ENCODE measurements around the gene TNFSF10.

DNA sequence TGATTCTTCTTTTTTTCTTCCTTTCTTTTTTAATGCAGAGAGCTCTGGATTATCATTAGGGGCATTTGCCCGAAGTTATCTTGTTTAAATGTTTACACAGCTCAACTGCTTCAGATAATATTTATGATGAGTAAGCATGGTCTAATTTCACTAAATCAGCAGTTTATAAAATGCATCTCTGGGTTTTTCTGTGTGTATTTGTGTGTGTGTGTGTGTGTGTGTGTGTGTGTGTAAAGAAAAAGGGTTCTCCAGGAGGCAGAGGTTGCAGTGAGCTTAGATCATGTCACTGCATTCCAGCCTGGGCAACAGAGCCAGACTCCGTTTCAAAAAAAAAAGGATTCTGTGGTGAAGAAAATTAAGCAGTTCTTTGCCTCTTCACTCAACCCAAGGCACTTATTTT, 25.9 kb upstream of the TNFSF10 start:
- TF ChIP-seq POLR2A (IDR thresholded peaks at IDR 0.05) (no peak), EP300 (IDR thresholded peaks at IDR 0.05) (no peak)
- TF ChIP-seq, protein P1, sequence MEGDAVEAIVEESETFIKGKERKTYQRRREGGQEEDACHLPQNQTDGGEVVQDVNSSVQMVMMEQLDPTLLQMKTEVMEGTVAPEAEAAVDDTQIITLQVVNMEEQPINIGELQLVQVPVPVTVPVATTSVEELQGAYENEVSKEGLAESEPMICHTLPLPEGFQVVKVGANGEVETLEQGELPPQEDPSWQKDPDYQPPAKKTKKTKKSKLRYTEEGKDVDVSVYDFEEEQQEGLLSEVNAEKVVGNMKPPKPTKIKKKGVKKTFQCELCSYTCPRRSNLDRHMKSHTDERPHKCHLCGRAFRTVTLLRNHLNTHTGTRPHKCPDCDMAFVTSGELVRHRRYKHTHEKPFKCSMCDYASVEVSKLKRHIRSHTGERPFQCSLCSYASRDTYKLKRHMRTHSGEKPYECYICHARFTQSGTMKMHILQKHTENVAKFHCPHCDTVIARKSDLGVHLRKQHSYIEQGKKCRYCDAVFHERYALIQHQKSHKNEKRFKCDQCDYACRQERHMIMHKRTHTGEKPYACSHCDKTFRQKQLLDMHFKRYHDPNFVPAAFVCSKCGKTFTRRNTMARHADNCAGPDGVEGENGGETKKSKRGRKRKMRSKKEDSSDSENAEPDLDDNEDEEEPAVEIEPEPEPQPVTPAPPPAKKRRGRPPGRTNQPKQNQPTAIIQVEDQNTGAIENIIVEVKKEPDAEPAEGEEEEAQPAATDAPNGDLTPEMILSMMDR (IDR thresholded peaks at IDR 0.05), result no peak

Data from tibial nerve (tissue), 4 donors.